Tibial nerve (tissue), 4 donors: ENCODE results near the gene OR2AT4. TPM values are rescaled to one million over a fixed set of nuclear protein-coding genes. Genes with fewer than 3 reads are reported as not detected.

Experiments
- DNase-seq, 2 donors: peaks; one replicate each; pipeline ENCODE4 v3.0.0-alpha.2; 2019; ENCODE audit warnings: low spot score in 2 of 2
- H3K27ac ChIP-seq, 4 donors: fragments of 200-600 bp; sonication (generic) in 3 of 4; one replicate each; pipeline ENCODE4 v1.5.1; 2017 to 2019; ENCODE audit warnings: mild to moderate bottlenecking in 1 of 4
- H3K27me3 ChIP-seq, 2 donors: fragments of 200-600 bp; sonication (generic) in 1 of 2; one replicate each; pipeline versions ENCODE4 v1.5.1 to v1.6.0; 2017 to 2019
- H3K36me3 ChIP-seq, 3 donors: fragments of 200-600 bp; sonication (generic); one replicate each; pipeline ENCODE4 v1.5.1; 2018 to 2019
- H3K4me1 ChIP-seq, 4 donors: fragments of 200-600 bp; sonication (generic) in 3 of 4; one replicate each; pipeline ENCODE4 v1.5.1; 2017 to 2019
- H3K4me3 ChIP-seq, 4 donors: fragments of 200-600 bp; sonication (generic) in 3 of 4; one replicate each; pipeline ENCODE4 v1.5.1; 2017 to 2019; ENCODE audit warnings: mild to moderate bottlenecking in 1 of 4, moderate library complexity in 1 of 4
- H3K9me3 ChIP-seq, 4 donors: fragments of 200-600 bp; sonication (generic) in 3 of 4; one replicate each; pipeline ENCODE4 v1.5.1; 2017 to 2019
- EP300 ChIP-seq, 2 donors: sonication (generic); formaldehyde crosslinking; IDR thresholded peaks; one replicate each; pipeline ENCODE4 v1.6.1; 2017; ENCODE audit warnings: antibody characterized with exemption in 2 of 2, mild to moderate bottlenecking in 1 of 2
- POLR2A ChIP-seq, 2 donors: fragments of 450-650 bp; IDR thresholded peaks; one replicate each; pipeline ENCODE4 v1.6.1; 2017; ENCODE audit warnings: antibody characterized with exemption in 2 of 2, mild to moderate bottlenecking in 2 of 2, moderate library complexity in 2 of 2
- WGBS, 2 donors: methylation state at CpG; one replicate each; pipeline ENCODE4 v1.1.5; 2018; 5-methylcytosine and 5-hydroxymethylcytosine counted together
- total RNA-seq, 4 donors: library from RNA; depleted of rRNA; stranded (reverse); fragments of >200 nt; gene quantifications; one replicate each; pipeline ENCODE4 v1.1.0, GENCODE V29; 2016
- TF ChIP-seq, protein P1 (sequence below), 5 experiments: fragments of 200-600 bp in 3 of 5; fragments of 450-650 bp in 2 of 5; sonication (generic) in 3 of 5; IDR thresholded peaks; one replicate each; pipeline ENCODE4 v1.5.1; 2016 to 2019; ENCODE audit warnings: antibody characterized with exemption in 5 of 5, mild to moderate bottlenecking in 3 of 5, moderate library complexity in 2 of 5

OR2AT4 gene
- 1 to 10 TPM in 3 of 4 donors, under 1 TPM in 1; 0.87 to 2.3 (median 1.5) TPM for total RNA-seq

DNA sequence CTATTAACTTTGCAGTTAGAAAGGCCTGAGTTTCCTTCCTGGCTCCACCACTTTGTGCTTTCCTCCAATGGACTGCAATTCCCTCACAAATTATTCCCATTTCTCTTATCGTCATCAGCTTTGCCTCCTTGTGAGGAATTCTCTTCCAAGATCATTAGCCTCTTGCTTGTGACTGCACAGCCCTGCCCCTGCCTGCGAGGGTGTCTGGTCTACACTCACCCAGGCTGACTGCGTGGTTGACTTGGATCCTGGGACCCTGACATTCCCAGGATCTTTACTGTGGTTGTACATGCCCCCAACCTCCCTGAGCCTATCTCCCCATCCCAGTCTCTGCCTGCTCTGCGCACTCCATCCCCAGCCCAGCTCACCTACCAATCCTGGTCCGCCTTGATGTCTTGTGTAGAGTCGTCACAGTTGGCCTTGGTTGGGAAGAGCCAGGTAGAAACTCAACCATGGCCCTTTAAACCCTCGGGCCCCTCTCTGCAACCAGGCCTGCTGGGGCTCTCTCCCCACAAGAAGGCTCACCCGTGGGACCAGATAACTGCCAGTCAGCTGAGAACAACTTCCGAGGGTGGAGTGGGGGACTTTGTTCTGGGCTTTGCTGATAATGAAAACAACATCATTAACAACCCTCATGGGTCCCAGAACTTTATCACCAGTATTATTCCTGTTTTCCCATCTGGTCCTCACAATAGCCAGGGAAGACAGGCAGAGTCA lies at the start of gene OR2AT4:
Gene OR2AT4 (minus strand): TSS at position 421 of the 717 bp plus-strand sequence.
- Histone ChIP-seq H3K36me3 (no peaks in the 10 kb centered on the region), H3K4me3 (no peak within 1 kb of the TSS), H3K9me3 (peaks cover 0 to 4% (median 0%) of the 10 kb centered on the region in 4 donors), H3K4me1 (no peaks in the 10 kb centered on the region), H3K27me3 (no peaks in the 10 kb centered on the region), H3K27ac (no peak within 1 kb of the TSS)
- TF ChIP-seq POLR2A (IDR thresholded peaks at IDR 0.05) = no peak
- no peak for TF ChIP-seq EP300 (IDR thresholded peaks at IDR 0.05)
- no peak for DNase-seq
- WGBS, 2 donors = 76 to 81% methylated on average over 9 of the region's 9 CpGs

DNA sequence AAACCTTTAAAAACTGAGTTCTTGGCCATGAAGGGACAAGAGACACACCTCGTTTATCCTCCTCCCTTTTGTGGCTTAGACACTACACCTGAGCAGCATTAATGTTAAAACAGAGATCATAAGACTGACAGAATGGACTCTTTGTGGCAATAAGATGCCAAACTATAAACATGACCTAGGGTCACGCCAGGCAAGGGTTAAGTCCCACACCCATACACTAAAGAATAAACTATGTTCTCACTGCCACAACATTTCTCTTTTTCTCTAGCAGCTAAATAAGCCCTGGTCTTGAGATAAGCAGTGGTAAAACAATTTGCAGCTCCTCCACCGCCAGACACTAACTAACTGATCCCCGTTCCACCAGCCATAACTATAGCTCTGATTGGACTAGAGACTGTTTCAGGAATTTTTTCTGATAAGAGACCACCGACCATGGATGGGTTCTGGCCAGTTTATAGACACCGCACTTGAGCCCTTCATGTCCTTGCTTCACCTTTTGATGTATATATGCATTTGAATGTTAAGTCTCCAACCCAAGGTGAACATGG lies 49.4 kb upstream of the OR2AT4 start:
- Histone ChIP-seq H3K27me3 (no peaks in the 10 kb centered on the region), H3K36me3 (no peaks in the 10 kb centered on the region), H3K9me3 (no peaks in the 10 kb centered on the region), H3K27ac (no peak overlapping the region), H3K4me1 (peaks cover 0 to 30% (median 5%) of the 10 kb centered on the region in 4 donors), H3K4me3 (no peak overlapping the region)
- 57 to 67% methylated on average over 6 of the region's 6 CpGs for WGBS, 2 donors
- TF ChIP-seq EP300 (IDR thresholded peaks at IDR 0.05) (no peak), POLR2A (IDR thresholded peaks at IDR 0.05) (no peak)
- TF ChIP-seq, protein P1, sequence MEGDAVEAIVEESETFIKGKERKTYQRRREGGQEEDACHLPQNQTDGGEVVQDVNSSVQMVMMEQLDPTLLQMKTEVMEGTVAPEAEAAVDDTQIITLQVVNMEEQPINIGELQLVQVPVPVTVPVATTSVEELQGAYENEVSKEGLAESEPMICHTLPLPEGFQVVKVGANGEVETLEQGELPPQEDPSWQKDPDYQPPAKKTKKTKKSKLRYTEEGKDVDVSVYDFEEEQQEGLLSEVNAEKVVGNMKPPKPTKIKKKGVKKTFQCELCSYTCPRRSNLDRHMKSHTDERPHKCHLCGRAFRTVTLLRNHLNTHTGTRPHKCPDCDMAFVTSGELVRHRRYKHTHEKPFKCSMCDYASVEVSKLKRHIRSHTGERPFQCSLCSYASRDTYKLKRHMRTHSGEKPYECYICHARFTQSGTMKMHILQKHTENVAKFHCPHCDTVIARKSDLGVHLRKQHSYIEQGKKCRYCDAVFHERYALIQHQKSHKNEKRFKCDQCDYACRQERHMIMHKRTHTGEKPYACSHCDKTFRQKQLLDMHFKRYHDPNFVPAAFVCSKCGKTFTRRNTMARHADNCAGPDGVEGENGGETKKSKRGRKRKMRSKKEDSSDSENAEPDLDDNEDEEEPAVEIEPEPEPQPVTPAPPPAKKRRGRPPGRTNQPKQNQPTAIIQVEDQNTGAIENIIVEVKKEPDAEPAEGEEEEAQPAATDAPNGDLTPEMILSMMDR (IDR thresholded peaks at IDR 0.05) = no peak
- DNase-seq = no peak

DNA sequence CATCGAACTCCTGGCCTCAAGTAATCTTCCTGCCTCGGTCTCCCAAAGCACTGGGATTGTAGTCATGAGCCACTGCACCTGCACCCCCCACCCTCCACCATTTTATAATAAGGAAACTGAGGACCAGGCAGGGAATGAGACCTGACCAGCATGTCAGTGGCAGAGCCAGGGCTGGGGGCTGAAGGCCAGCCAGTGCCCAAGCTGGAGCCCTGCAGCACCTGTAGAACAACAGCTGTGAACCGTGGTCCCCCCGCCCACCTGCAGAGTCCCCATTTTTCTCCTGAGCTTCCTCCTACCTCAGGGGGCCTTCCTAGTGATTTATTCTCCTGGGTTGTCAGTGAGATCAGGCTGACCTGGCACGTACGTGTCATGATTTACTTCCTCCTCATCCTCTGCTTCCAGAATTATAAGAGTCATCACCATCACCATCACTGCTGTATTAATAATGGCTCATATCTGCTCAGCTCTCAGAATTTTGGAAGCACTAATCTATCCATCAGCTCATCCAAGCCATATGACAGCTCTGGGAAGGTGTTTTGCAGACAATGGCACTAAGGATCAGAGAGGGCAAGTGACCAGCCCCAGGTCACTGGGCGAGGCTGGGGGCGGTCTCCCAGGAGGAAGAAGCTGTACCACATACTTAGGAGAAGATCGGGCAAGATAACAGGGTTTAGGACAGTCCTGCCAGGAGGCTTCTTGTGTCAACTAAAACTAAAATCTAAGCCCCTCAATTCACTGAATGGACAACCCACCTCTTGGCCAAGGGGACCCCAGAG lies 48.7 kb upstream of the OR2AT4 start:
- H3K4me3 ChIP-seq = no peak overlapping the region
- H3K27me3 ChIP-seq = no peaks in the 10 kb centered on the region
- no peak for DNase-seq
- WGBS, 2 donors = 72 to 83% methylated on average over 9 of the region's 9 CpGs
- no peak for TF ChIP-seq EP300 (IDR thresholded peaks at IDR 0.05)
- no peak for TF ChIP-seq POLR2A (IDR thresholded peaks at IDR 0.05)
- TF ChIP-seq, protein P1 (IDR thresholded peaks at IDR 0.05) = no peak
- peaks cover 0 to 34% (median 5%) of the 10 kb centered on the region in 4 donors for H3K4me1 ChIP-seq
- H3K36me3 ChIP-seq = no peaks in the 10 kb centered on the region
- H3K9me3 ChIP-seq = no peaks in the 10 kb centered on the region
- H3K27ac ChIP-seq = no peak overlapping the region

DNA sequence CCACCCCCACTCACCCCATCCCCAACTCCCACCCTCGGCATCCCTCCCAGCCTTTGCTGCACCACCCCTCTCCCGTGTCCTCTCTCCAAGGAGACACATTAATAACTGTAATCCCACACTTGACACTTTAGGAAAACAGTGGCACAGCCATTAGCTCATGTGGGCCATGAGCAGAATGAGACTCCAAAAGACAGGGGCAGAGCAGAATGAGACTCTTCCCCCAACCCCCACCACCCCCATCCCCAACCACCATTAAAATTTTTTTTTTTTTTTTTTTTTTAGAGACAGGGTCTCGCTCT lies 48.0 kb upstream of the OR2AT4 start:
- H3K27me3 ChIP-seq = no peaks in the 10 kb centered on the region
- H3K4me3 ChIP-seq = no peak overlapping the region
- H3K27ac ChIP-seq = no peak overlapping the region
- no peaks in the 10 kb centered on the region for H3K9me3 ChIP-seq
- H3K36me3 ChIP-seq = no peaks in the 10 kb centered on the region
- 39 to 43% methylated on average over 3 of the region's 3 CpGs for WGBS, 2 donors
- H3K4me1 ChIP-seq = peaks cover 0 to 35% (median 5%) of the 10 kb centered on the region in 4 donors
- TF ChIP-seq, protein P1 (IDR thresholded peaks at IDR 0.05) = no peak
- TF ChIP-seq POLR2A (IDR thresholded peaks at IDR 0.05) (no peak), EP300 (IDR thresholded peaks at IDR 0.05) (no peak)
- DNase-seq = no peak

DNA sequence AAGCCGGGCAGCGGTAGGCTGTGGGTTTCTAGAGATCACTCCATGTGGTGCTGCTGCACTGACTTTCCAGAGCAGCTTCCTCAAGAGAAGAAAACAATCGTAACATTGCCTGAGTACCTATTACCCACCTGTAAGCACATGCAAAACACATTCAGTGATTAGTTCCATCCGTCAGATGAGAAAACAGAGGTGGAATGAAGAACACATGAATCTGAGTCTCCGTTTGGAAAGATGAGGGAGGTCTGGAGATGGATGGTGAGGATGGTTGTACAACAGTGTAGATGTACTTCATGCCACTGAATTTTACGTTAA lies 46.7 kb upstream of the OR2AT4 start:
- no peak for DNase-seq
- no peak overlapping the region for H3K27ac ChIP-seq
- H3K36me3 ChIP-seq = no peaks in the 10 kb centered on the region
- H3K27me3 ChIP-seq = no peaks in the 10 kb centered on the region
- H3K9me3 ChIP-seq = no peaks in the 10 kb centered on the region
- H3K4me1 ChIP-seq = peaks cover 0 to 35% (median 4%) of the 10 kb centered on the region in 4 donors
- TF ChIP-seq EP300 (IDR thresholded peaks at IDR 0.05) (no peak), POLR2A (IDR thresholded peaks at IDR 0.05) (no peak)
- TF ChIP-seq, protein P1 (IDR thresholded peaks at IDR 0.05) = no peak
- H3K4me3 ChIP-seq = no peak overlapping the region
- WGBS, 2 donors = 50 to 57% methylated on average over 6 of the region's 6 CpGs
